HepG2 (cell line): Measurements from ENCODE around the gene CASKIN2. TPM values are rescaled to one million over a fixed set of nuclear protein-coding genes. Genes with fewer than 3 reads are reported as not detected.

Experiments used
- ADNP ChIP-seq: sonication (generic); formaldehyde crosslinking; IDR thresholded peaks from 2 replicates; pipeline ENCODE4 v1.4.0; 2020; ENCODE audit warnings: missing genetic modification reagents
- BRF2 ChIP-seq: sonication (generic); formaldehyde crosslinking; IDR thresholded peaks from 2 replicates; pipeline ENCODE4 v1.8.1; 2022; ENCODE audit warnings: mild to moderate bottlenecking, missing genetic modification reagents
- FOXA1 ChIP-seq, 2 experiments: fragments of 450-650 bp in 1 of 2; sonication (generic) in 1 of 2; formaldehyde crosslinking in 1 of 2; IDR thresholded peaks; 2 replicates each; pipeline versions ENCODE4 v1.4.0 to v1.6.1; 2016 to 2020; ENCODE audit warnings: missing genetic modification reagents in 1 of 2
- FOXA3 ChIP-seq: IDR thresholded peaks from 2 replicates; pipeline ENCODE4 v1.6.1; 2016; ENCODE audit warnings: missing genetic modification reagents, missing compliant biosample characterization
- GLI4 ChIP-seq: sonication (generic); formaldehyde crosslinking; IDR thresholded peaks from 2 replicates; pipeline ENCODE4 v1.5.1; 2020; ENCODE audit warnings: missing genetic modification reagents, mild to moderate bottlenecking, moderate library complexity, borderline replicate concordance
- GPN1 ChIP-seq: sonication (generic); formaldehyde crosslinking; IDR thresholded peaks from 2 replicates; pipeline ENCODE4 v1.5.1; 2020; ENCODE audit warnings: missing genetic modification reagents, borderline replicate concordance
- HDAC6 ChIP-seq: fragments of 200-600 bp; sonication (generic); IDR thresholded peaks from 2 replicates; pipeline ENCODE4 v1.7.0; 2017; ENCODE audit warnings: mild to moderate bottlenecking, antibody characterized with exemption, low read length, low read depth
- JDP2 ChIP-seq: sonication (generic); formaldehyde crosslinking; IDR thresholded peaks from 2 replicates; pipeline ENCODE4 v1.8.1; 2022; ENCODE audit warnings: missing genetic modification reagents, borderline replicate concordance
- KAT8 ChIP-seq: IDR thresholded peaks from 2 replicates; pipeline ENCODE4 v1.6.1; 2016; ENCODE audit warnings: missing genetic modification reagents, missing compliant biosample characterization
- MTA1 ChIP-seq: sonication (generic); formaldehyde crosslinking; IDR thresholded peaks from 2 replicates; pipeline ENCODE4 v1.4.0; 2020; ENCODE audit warnings: missing genetic modification reagents, mild to moderate bottlenecking, borderline replicate concordance
- NFE2 ChIP-seq: sonication (generic); formaldehyde crosslinking; IDR thresholded peaks from 2 replicates; pipeline ENCODE4 v1.4.0; 2020; ENCODE audit warnings: missing genetic modification reagents
- NFKBIZ ChIP-seq: IDR thresholded peaks from 2 replicates; pipeline ENCODE4 v1.6.1; 2018; ENCODE audit warnings: missing genetic modification reagents, missing compliant biosample characterization
- SIN3A ChIP-seq: IDR thresholded peaks from 2 replicates; pipeline ENCODE4 v1.6.1; 2011; ENCODE audit warnings: low read depth, mild to moderate bottlenecking, control low read depth, low read length, borderline replicate concordance
- SKI ChIP-seq: fragments of 450-650 bp; IDR thresholded peaks from one replicate; pipeline ENCODE4 v1.6.1; 2018; ENCODE audit warnings: mild to moderate bottlenecking; ENCODE audit not compliant: partially characterized antibody
- TEF ChIP-seq: sonication (generic); formaldehyde crosslinking; IDR thresholded peaks from 2 replicates; pipeline ENCODE4 v1.5.0; 2020; ENCODE audit warnings: missing genetic modification reagents
- TRAFD1 ChIP-seq: sonication (generic); formaldehyde crosslinking; IDR thresholded peaks from 2 replicates; pipeline ENCODE4 v1.5.1; 2020; ENCODE audit warnings: missing genetic modification reagents, mild to moderate bottlenecking, borderline replicate concordance
- ZNF10 ChIP-seq: sonication (generic); formaldehyde crosslinking; IDR thresholded peaks from 2 replicates; pipeline ENCODE4 v1.4.0; 2020; ENCODE audit warnings: mild to moderate bottlenecking, low read depth, missing genetic modification reagents, borderline replicate concordance
- ZNF101 ChIP-seq: sonication (generic); formaldehyde crosslinking; IDR thresholded peaks from 2 replicates; pipeline ENCODE4 v1.4.0; 2020; ENCODE audit warnings: mild to moderate bottlenecking, low read depth, missing genetic modification reagents, borderline replicate concordance
- ZNF160 ChIP-seq: sonication (generic); formaldehyde crosslinking; IDR thresholded peaks from 2 replicates; pipeline ENCODE4 v1.8.0; 2022; ENCODE audit warnings: mild to moderate bottlenecking, inconsistent platforms, missing genetic modification reagents
- ZNF615 ChIP-seq: sonication (generic); formaldehyde crosslinking; IDR thresholded peaks from 2 replicates; pipeline ENCODE4 v1.5.0; 2020; ENCODE audit warnings: mild to moderate bottlenecking, missing genetic modification reagents, borderline replicate concordance
- ZNF776 ChIP-seq: sonication (generic); formaldehyde crosslinking; IDR thresholded peaks from 2 replicates; pipeline ENCODE4 v1.4.0; 2020; ENCODE audit warnings: mild to moderate bottlenecking, missing genetic modification reagents
- polyA plus RNA-seq, 8 experiments: library from polyadenylated mRNA; depleted of rRNA in 3 of 8; stranded (reverse) in 7 of 8; unstranded in 1 of 8; fragments of >200 nt; fragmentation: Illumina TruSeq in 4 of 8; extraction: Trizol in 4 of 8; gene quantifications; 2 replicates each; pipeline versions ENCODE4 v1.2.1 to v1.2.3, GENCODE V29; 2011 to 2016; ENCODE audit warnings: low read depth in 4 of 8, missing spikeins in 1 of 8, mixed read lengths in 1 of 8; ENCODE audit not compliant: insufficient read depth in 1 of 8
- total RNA-seq, 5 experiments: library from RNA; depleted of rRNA; stranded (reverse); fragments of >200 nt; fragmentation: Illumina TruSeq; extraction: Trizol; gene quantifications; 2 replicates each; pipeline ENCODE4 v1.2.3, GENCODE V29; 2016; ENCODE audit warnings: low read depth in 1 of 5
- TF ChIP-seq, protein P1 (sequence below): sonication (generic); formaldehyde crosslinking; IDR thresholded peaks from 2 replicates; pipeline ENCODE4 v1.8.1; 2023; ENCODE audit warnings: mild to moderate bottlenecking, moderate library complexity, missing genetic modification reagents
- TF ChIP-seq, protein P2 (sequence below): sonication (generic); formaldehyde crosslinking; IDR thresholded peaks from 2 replicates; pipeline ENCODE4 v1.5.1; 2020; ENCODE audit warnings: missing genetic modification reagents, mild to moderate bottlenecking, borderline replicate concordance

CASKIN2 gene
- total and polyA plus RNA-seq, 2 of the 13 experiments (the other 11 are each of a cell fraction or from before 2014, with no cell fraction given): 5.2 to 7.8 TPM

- TF ChIP-seq, protein P1, sequence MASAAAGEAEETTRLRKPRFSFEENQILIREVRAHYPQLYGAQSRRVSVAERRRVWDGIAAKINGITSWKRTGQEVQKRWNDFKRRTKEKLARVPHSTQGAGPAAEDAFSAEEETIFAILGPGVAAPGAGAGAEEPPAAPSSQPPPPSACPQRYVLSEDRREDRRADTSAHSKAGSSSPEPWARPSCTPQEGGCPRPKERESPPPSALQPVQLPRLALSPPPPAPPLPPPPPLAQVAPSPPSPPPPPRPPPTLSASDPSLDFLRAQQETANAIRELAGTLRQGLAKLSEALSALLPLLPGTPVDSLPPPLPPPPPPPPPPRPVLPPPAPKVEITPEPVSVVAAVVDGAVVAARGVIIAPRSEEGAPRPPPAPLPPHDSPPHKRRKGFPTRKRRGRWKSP (CRISPR knock-in tag): no peak
- TF ChIP-seq HDAC6: no peak
- peak; percentile 99 for TF ChIP-seq MTA1 (CRISPR knock-in tag)
- peak; percentile 82; the same call in 1 of the 2 replicates for TF ChIP-seq ZNF160 (CRISPR knock-in tag)
- no peak for TF ChIP-seq JDP2 (CRISPR knock-in tag)
- TF ChIP-seq KAT8 (CRISPR knock-in tag): peak; percentile 75
- no peak for TF ChIP-seq GPN1
- TF ChIP-seq TEF: no peak
- TF ChIP-seq, protein P2, sequence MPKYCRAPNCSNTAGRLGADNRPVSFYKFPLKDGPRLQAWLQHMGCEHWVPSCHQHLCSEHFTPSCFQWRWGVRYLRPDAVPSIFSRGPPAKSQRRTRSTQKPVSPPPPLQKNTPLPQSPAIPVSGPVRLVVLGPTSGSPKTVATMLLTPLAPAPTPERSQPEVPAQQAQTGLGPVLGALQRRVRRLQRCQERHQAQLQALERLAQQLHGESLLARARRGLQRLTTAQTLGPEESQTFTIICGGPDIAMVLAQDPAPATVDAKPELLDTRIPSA (CRISPR knock-in tag): no peak; the same call in 1 of the 2 replicates
- TF ChIP-seq TRAFD1 (CRISPR knock-in tag): 0 out of 2 replicates have a peak, but pooled peaks have one; percentile 70
- no peak for TF ChIP-seq GLI4 (CRISPR knock-in tag)
- TF ChIP-seq ZNF101: no peak
- 0 out of 2 replicates have a peak, but pooled peaks have one; percentile 48 for TF ChIP-seq NFKBIZ
- no peak for TF ChIP-seq ADNP (CRISPR knock-in tag)
- peak; percentile 82 for TF ChIP-seq SIN3A
- no peak for TF ChIP-seq FOXA1 (IDR thresholded peaks at IDR 0.05)
- TF ChIP-seq FOXA1 (CRISPR knock-in tag; IDR thresholded peaks at IDR 0.05): peak; percentile 97
- 0 out of 2 replicates have a peak, but pooled peaks have one; percentile 42 for TF ChIP-seq ZNF615
- TF ChIP-seq FOXA3 (CRISPR knock-in tag): peak; percentile 97
- peak; percentile 66 for TF ChIP-seq SKI
- TF ChIP-seq BRF2 (CRISPR knock-in tag): no peak
- TF ChIP-seq ZNF10 (CRISPR knock-in tag): no peak
- no peak for TF ChIP-seq NFE2
- TF ChIP-seq ZNF776: 0 out of 2 replicates have a peak, but pooled peaks have one; percentile 20
Measured at GRCh38 chr17:75511610-75512575, 3.4 kb downstream of the CASKIN2 start (continued).
